Transverse colon (tissue), 3 donors: ENCODE results near the gene FNIP2.

Experiments used
- EP300 ChIP-seq: sonication (generic); formaldehyde crosslinking; IDR thresholded peaks from one replicate; pipeline ENCODE4 v1.6.1; 2017; ENCODE audit warnings: antibody characterized with exemption, low read depth
- POLR2A ChIP-seq: fragments of 450-650 bp; IDR thresholded peaks from one replicate; pipeline ENCODE4 v1.6.1; 2016; ENCODE audit warnings: antibody characterized with exemption, mild to moderate bottlenecking, moderate library complexity
- POLR2AphosphoS5 ChIP-seq, 3 donors: sonication (generic); formaldehyde crosslinking; IDR thresholded peaks; one replicate each; pipeline ENCODE4 v1.6.1; 2016; ENCODE audit warnings: antibody characterized with exemption in 3 of 3

- no peak for TF ChIP-seq POLR2AphosphoS5 (IDR thresholded peaks at IDR 0.05)
- TF ChIP-seq EP300, result no peak
- TF ChIP-seq POLR2A, result no peak
Measured at GRCh38 chr4:158930639-158930972, 161.8 kb downstream of the FNIP2 start.
